A549 (cell line): ENCODE measurements around the gene COPS4.

Source experiments
- EP300 ChIP-seq, 2 experiments: fragments of >200 bp; sonication (Bioruptor Twin); formaldehyde crosslinking; IDR thresholded peaks; 2 replicates in 1 of 2; 3 replicates in 1 of 2; pipeline ENCODE4 v1.6.1; 2016 to 2017
- ESRRA ChIP-seq: fragments of 150-350 bp; IDR thresholded peaks from 2 replicates; pipeline ENCODE4 v1.6.1; 2014; ENCODE audit warnings: mild to moderate bottlenecking, low read length, borderline replicate concordance
- KDM1A ChIP-seq: fragments of 200-600 bp; sonication (generic); IDR thresholded peaks from 2 replicates; pipeline ENCODE4 v1.6.1; 2016; ENCODE audit warnings: low read depth, mild to moderate bottlenecking
- KDM5A ChIP-seq: fragments of 200-600 bp; sonication (generic); IDR thresholded peaks from 2 replicates; pipeline ENCODE4 v1.6.1; 2016; ENCODE audit warnings: antibody characterized with exemption, mild to moderate bottlenecking
- MAFK ChIP-seq: fragments of 450-650 bp; IDR thresholded peaks from 2 replicates; pipeline ENCODE4 v1.6.1; 2014; ENCODE audit not compliant: partially characterized antibody
- MYC ChIP-seq: IDR thresholded peaks from 2 replicates; pipeline ENCODE4 v1.6.1; 2012; ENCODE audit warnings: mild to moderate bottlenecking, inconsistent platforms, low read length, improper control_type of control experiment, borderline replicate concordance
- NFE2L2 ChIP-seq: fragments of 150-350 bp; conservative IDR thresholded peaks from 2 replicates; pipeline ENCODE4 v1.6.1; 2014; ENCODE audit warnings: low read length
- PHF8 ChIP-seq: fragments of 200-600 bp; sonication (generic); IDR thresholded peaks from 2 replicates; pipeline ENCODE4 v1.6.1; 2016; ENCODE audit warnings: low read depth, mild to moderate bottlenecking, antibody characterized with exemption, moderate library complexity, borderline replicate concordance
- POLR2A ChIP-seq: IDR thresholded peaks from 2 replicates; pipeline ENCODE4 v1.6.1; 2012; ENCODE audit warnings: mild to moderate bottlenecking, low read length
- SMC3 ChIP-seq: fragments of >200 bp; sonication (Bioruptor Twin); formaldehyde crosslinking; IDR thresholded peaks from 3 replicates; pipeline ENCODE4 v1.6.1; 2018; ENCODE audit warnings: inconsistent platforms
- ZSCAN20 ChIP-seq: fragments of 250-450 bp; sonication (Bioruptor Pico); IDR thresholded peaks from 2 replicates; pipeline ENCODE4 v1.8.0; 2022; ENCODE audit warnings: mild to moderate bottlenecking, moderate library complexity
- TF ChIP-seq, protein P1 (sequence below): fragments of >200 bp; sonication (Bioruptor Twin); formaldehyde crosslinking; IDR thresholded peaks from 3 replicates; pipeline ENCODE4 v1.5.1; 2016
- TF ChIP-seq, protein P2 (sequence below): fragments of 450-650 bp; IDR thresholded peaks from 2 replicates; pipeline ENCODE4 v1.6.1; 2014; ENCODE audit warnings: antibody characterized with exemption

- TF ChIP-seq, protein P1, sequence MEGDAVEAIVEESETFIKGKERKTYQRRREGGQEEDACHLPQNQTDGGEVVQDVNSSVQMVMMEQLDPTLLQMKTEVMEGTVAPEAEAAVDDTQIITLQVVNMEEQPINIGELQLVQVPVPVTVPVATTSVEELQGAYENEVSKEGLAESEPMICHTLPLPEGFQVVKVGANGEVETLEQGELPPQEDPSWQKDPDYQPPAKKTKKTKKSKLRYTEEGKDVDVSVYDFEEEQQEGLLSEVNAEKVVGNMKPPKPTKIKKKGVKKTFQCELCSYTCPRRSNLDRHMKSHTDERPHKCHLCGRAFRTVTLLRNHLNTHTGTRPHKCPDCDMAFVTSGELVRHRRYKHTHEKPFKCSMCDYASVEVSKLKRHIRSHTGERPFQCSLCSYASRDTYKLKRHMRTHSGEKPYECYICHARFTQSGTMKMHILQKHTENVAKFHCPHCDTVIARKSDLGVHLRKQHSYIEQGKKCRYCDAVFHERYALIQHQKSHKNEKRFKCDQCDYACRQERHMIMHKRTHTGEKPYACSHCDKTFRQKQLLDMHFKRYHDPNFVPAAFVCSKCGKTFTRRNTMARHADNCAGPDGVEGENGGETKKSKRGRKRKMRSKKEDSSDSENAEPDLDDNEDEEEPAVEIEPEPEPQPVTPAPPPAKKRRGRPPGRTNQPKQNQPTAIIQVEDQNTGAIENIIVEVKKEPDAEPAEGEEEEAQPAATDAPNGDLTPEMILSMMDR = no peak
- TF ChIP-seq POLR2A (no peak), NFE2L2 (no peak), MYC (no peak), KDM1A (no peak), ZSCAN20 (no peak), SMC3 (no peak), ESRRA (no peak), KDM5A (no peak), EP300 (IDR thresholded peaks at IDR 0.05) (no peak), MAFK (no peak), PHF8 (no peak)
- TF ChIP-seq, protein P2, sequence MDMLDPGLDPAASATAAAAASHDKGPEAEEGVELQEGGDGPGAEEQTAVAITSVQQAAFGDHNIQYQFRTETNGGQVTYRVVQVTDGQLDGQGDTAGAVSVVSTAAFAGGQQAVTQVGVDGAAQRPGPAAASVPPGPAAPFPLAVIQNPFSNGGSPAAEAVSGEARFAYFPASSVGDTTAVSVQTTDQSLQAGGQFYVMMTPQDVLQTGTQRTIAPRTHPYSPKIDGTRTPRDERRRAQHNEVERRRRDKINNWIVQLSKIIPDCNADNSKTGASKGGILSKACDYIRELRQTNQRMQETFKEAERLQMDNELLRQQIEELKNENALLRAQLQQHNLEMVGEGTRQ = no peak
Measured at GRCh38 chr4:83071116-83071515, 36.1 kb downstream of the COPS4 start.
